Stimulated activated CD8-positive, alpha-beta memory T cell treated with anti-CD3 and anti-CD28 coated beads, Interleukin-4, amount 100 ng/mL, for 4 hours (primary cell): ENCODE measurements around the gene LRRC7.

Experiments used
- DNase-seq, 2 donors: peaks; one replicate each; pipeline ENCODE4 v3.0.0-alpha.2; 2020; ENCODE audit warnings: low read depth in 2 of 2, low spot score in 1 of 2

Gene LRRC7

GRCh38 chr1:70084314-70084915, 516.7 kb downstream of the LRRC7 start:
- no peak for DNase-seq

DNA sequence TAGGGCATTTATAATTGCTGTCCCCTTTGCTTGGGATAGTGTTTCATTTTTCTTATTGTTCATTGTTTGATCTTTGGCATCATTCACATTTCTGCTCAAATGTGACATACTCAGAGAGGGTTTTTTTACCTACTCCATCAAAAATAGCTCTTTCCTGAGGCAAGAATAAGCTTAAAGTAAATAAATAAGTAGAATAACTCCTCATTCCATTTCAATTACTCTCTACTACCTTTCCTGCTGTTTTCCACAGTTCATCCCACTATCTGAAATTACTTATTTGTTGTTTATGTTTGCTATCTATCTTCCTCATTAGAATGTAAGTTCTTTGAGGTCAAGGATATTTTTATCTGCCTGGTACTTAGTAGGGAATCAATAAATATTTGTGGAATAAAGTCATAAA, 517.8 kb downstream of the LRRC7 start:
- DNase-seq, result no peak

DNA sequence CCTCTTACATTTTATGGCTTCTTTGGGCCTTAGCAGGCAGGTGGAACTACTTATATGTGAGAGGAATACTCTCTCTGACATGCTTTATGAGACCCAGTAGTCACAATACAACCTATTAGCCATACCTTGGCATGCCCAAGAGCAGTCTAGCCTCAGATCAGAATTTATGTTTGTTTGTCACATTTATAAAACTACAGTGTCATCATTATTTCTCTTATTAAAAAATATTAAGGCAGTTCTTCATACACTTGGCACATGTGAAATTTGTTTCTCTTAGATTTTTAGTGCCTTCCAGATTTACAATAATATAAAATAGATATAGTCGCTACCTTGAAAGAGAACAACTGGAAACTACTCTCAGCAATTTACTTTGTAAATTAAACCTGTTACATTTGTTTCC, 519.2 kb downstream of the LRRC7 start:
- DNase-seq, result no peak

- DNase-seq, result no peak
Observed at GRCh38 chr1:70090141-70090540, 522.4 kb downstream of the LRRC7 start.

GRCh38 chr1:70090875-70091274, 523.2 kb downstream of the LRRC7 start:
- no peak for DNase-seq

DNA sequence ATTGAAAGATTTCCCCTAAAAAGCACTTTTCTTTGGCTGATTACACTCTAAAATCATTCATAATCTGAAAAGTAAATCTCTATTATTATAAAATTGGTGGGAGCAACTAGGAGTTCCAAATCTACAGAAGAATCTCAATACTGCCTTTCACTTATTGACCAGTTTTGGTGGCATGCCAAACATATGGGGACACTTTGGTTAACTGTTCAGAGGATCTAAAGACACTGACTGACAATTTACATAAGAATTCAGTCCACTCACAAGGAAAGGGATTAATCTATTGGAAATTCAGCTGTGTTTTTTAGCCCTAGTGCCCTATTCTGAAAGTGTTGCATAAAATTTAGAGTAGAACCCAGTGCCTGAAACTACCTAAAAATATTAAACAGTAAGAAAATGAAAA, 524.1 kb downstream of the LRRC7 start:
- DNase-seq, result no peak

- DNase-seq, result no peak
Observed at GRCh38 chr1:70092526-70092925, 524.8 kb downstream of the LRRC7 start.

DNA sequence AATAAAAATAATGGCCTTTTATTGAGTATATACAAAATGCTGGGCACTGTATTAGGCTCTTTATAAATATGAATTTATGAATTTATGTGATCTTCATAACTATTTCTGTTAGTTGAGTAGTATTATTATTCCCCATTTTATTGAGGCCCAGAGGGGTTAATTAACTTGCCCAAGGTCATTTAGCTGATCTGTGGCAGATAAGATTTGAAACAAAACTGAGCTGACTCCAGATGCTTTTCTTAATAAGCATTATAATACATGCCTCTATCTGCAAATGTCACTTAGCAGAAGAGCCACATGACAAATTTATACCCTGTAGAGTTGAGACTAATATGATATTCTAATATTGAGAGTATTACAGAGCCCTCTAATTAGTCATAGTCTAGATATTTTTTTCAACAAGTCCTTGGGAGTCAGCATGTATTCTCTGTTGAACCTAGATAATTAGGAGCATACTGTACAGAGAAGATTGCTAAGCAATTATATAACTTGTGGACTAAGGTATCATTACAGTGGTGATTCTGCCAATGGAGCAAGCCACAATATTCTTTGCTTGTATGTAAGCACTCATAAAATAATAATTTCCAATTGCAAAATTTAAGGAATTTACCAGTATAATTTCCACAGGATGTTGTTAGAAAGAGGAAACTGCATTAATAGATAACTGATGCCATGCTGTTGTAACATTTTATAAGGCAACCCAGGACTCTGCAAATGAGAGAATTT, 525.7 kb downstream of the LRRC7 start:
- DNase-seq, result no peak

DNA sequence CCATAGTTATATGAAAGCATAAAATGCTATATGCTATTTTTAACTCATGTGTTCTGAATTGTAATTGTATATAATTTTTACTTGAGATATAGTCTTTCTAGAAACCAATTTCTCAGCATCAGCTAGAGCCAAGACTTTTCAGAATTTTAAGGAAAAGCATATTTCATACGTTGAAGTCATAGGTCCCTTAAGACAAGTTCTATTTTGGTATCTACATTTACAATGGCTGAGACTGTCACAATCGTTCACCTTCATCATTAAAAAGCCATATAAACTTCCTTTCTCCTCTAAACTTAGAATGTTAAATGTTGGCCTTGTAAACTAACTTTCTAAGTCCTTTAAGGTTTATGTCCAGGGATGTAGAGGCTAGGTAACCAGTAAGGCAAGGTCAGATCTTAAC, 533.5 kb downstream of the LRRC7 start:
- DNase-seq, result no peak

GRCh38 chr1:70101774-70102173, 534.1 kb downstream of the LRRC7 start:
- no peak for DNase-seq

- DNase-seq, result no peak
Observed at GRCh38 chr1:70103770-70104169, 536.0 kb downstream of the LRRC7 start.

GRCh38 chr1:70109241-70109640, 541.5 kb downstream of the LRRC7 start:
- no peak for DNase-seq

- no peak for DNase-seq
Observed at GRCh38 chr1:70112838-70113237, 545.1 kb downstream of the LRRC7 start.

- no peak for DNase-seq
Observed at GRCh38 chr1:70115315-70115714, 547.6 kb downstream of the LRRC7 start.

DNA sequence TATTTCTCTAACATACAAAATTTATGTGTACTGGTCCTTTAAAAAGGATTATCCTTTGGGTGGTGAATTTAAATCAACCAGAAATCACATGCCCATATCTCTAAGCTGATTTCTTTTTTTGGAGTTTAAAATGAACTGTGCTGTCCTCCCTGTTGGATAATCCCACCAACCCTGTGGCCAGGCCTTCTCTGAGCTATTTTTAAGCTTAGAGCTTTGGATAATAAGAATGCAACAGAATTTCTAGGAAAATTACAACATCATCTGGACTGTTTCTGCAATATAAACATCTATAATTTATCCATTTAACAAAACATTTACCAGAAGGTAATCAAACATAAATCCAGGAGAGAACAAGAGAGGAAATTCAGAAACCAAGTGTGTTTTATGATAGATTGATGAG, 549.3 kb downstream of the LRRC7 start:
- DNase-seq, result no peak

GRCh38 chr1:70134148-70134547, 566.4 kb downstream of the LRRC7 start:
- no peak for DNase-seq

GRCh38 chr1:70140343-70140742, 572.6 kb downstream of the LRRC7 start:
- no peak for DNase-seq

GRCh38 chr1:70140894-70141293, 573.2 kb downstream of the LRRC7 start:
- no peak for DNase-seq

GRCh38 chr1:70142075-70142474, 574.4 kb downstream of the LRRC7 start:
- DNase-seq, result no peak

GRCh38 chr1:70143048-70143659, 575.4 kb downstream of the LRRC7 start:
- no peak for DNase-seq

DNA sequence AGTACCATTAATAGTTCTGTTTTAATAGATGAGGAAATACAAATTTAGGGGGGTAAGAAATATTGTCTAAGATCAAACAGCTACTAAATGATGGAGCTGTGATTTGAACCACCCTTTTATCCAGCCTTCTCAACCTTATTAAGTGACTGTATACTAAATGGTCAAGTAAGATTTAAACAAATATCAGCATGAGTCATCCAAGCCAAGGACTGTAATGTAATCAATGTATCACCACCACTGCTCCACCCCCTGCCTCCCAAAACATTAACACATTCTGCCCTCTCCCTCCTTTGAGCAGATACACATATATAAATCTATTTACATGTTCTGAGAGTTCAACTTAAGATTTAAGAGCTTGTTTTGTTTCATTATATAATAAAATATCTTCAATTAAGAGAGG, 578.8 kb downstream of the LRRC7 start:
- DNase-seq, result no peak

GRCh38 chr1:70150444-70150843, 582.7 kb downstream of the LRRC7 start:
- no peak for DNase-seq

GRCh38 chr1:70153739-70154138, 586.0 kb downstream of the LRRC7 start:
- DNase-seq, result no peak
